GM12801 (cell line): ENCODE data around the gene CLDN6.

Source experiments
- TF ChIP-seq, protein P1 (sequence below): IDR thresholded peaks from one replicate; pipeline ENCODE4 v1.5.1; 2011; ENCODE audit warnings: control low read depth; ENCODE audit not compliant: insufficient read length; ENCODE audit errors: extremely low read depth

The CLDN6 gene

DNA sequence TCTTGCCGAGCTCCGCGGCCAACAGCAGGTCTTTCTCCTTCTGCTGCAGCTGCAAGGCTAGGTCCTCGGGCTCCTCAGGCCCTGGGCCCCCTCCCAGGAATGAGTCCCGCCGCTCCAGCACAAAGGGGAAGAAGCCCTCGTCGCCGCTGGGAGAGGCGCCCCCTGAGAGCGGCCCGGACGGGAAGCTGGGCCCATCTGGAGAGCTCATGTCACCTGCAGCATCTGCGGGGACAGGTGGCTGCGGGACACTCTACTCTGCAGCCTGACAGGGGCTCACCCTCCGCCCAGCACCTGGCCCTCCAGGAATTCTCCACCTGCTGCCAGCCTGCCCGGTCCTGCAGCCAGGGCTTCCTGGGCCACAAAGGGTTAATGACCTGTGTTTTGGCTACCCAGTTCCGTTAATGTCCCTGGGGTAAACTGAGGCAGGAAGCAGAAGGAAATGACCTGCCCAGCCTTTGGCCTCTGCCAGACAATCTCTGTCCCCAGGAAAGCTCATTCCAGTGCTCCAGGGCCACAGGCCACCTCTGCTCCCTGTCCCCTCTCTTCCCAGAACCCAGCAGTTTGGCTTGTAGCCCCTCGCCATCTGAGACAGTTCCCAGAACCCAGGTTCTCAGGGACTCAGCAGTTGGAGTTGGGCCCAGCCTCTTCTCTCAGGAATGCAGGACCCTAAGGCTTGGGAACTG, 17.4 kb upstream of the CLDN6 start:
- TF ChIP-seq, protein P1, sequence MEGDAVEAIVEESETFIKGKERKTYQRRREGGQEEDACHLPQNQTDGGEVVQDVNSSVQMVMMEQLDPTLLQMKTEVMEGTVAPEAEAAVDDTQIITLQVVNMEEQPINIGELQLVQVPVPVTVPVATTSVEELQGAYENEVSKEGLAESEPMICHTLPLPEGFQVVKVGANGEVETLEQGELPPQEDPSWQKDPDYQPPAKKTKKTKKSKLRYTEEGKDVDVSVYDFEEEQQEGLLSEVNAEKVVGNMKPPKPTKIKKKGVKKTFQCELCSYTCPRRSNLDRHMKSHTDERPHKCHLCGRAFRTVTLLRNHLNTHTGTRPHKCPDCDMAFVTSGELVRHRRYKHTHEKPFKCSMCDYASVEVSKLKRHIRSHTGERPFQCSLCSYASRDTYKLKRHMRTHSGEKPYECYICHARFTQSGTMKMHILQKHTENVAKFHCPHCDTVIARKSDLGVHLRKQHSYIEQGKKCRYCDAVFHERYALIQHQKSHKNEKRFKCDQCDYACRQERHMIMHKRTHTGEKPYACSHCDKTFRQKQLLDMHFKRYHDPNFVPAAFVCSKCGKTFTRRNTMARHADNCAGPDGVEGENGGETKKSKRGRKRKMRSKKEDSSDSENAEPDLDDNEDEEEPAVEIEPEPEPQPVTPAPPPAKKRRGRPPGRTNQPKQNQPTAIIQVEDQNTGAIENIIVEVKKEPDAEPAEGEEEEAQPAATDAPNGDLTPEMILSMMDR = no peak

DNA sequence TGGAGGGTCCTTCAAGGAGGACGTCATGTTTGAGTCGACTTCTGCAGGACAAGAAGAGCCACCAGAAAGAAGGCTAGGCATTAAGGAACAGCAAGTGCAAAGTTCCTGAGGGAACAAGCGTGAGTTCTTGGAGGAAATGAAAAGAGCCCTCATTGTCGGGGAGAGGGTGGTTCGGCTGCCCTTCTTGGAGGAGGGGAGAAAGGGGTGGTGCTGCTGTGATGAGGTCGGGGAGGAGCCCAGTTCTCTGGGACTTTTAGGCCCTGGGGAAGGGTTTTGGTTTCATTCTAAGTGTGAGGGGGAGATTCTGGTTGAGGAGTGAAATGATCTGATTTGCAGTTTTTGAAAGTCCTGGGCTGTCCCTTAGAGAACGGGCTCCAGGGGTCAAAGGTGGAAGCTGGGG, 14.6 kb upstream of the CLDN6 start:
- TF ChIP-seq, protein P1 = no peak

DNA sequence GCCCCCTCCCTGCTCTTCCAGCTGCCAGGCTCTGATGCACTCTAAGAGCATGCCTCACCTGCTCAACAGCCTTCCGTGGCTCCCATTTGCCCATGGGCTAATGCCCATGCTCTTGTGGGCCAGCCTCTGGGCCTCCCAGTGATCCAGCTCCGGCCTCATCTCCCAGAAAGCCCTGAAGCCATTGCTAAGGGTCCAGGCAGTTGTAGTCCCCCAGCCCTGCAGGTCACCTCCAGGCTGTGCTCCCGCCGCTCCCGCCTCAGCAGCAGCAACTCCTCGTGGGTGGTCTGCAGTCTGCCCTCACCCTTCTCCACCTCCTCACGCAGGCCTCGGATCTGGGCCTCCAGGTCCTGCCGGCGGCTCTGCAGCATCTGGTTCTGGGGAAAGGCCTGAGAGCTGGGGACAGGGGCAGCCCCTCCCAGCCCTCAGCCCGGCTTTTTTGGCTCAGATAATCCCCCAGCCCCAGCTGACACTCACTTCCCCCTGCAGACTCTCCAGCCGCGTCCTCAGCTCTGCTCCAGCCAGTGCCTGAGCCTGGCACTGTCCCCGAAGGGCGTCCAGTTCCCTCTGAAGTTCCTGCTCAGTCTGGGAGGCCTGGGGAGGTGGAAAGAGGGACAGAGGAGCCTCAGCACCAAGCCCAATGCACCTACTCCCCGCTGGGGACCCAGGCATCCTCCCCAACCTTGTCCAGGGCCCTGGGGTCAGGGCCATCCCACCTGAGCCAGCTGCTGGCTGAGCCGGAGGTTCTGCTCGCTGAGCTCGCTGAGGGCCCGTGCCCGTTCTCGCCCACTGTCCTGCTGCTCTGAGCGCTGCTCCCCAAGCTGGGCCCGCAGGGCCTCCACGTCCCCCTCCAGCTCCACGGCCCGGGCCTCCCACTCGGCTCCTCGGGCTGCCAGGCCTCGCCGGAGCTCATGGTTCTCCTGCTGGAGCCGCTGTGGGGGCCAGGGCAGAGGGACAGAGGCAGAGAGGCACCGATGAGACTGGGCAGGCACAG, 12.5 kb upstream of the CLDN6 start:
- TF ChIP-seq, protein P1 = no peak

DNA sequence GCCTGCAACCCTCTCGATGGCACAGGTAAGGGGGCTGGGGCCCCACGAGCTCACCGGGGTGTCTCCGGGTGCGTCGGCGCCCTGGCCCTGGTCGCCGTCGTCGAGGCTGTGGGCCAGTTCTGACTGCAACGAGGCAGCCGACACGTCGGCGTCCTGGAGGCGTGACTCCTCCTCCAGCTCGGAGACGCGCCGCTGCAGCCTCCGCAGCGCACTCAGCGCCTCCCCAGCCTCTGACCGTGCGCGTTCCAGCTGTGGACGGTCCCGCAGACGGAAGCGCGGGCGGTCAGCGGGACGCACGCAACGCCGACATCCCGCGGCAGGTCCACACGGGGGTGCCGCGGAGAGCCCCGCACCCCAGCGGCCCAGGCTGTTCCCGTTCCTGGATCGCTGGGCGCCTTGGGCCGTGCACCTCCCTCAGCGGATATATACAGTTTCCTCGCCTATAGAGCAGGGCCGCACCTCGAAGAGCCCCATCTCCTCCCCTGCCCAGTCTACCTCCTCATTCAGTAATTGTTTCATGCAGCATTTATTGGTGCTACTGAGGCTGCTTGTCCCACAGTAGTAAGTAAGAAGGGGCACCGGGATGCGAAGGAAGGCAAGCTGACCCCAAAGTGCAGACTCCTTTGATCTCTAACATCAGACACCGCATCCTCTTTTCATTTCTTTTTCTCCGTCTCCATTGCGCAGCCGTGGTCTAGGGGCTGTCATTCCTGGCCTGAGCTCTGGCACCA, 11.7 kb upstream of the CLDN6 start:
- TF ChIP-seq, protein P1 = no peak

DNA sequence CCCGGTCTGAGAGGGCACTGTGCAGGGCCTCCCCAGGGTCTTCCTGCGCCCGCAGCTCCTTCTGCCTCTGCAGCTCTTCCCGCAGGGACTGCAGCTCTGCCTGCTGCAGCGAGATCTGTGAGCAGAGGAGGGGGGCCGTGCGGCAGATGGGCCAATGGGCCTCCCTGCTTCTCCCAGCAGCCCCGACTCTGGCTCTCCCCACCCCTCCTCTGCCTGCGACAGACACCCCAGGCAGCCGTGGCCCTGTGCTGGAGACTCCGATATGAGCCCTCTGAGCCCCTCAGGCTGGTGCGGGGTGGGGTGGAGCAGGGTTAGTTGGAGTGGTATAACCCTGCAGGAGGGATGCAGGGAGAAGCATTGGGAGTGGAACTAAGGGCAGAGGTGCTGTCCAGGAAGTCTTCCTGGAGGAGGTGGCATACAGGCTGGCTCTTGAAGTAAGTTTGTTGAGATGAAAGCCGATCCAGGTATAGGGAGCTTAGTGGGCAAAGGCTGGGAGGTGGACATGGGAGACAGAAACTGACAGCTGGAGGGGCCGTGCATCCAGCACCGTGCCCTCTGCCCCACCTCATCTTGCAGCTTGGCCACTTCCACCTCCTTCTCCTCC, 10.8 kb upstream of the CLDN6 start:
- TF ChIP-seq, protein P1 = no peak

DNA sequence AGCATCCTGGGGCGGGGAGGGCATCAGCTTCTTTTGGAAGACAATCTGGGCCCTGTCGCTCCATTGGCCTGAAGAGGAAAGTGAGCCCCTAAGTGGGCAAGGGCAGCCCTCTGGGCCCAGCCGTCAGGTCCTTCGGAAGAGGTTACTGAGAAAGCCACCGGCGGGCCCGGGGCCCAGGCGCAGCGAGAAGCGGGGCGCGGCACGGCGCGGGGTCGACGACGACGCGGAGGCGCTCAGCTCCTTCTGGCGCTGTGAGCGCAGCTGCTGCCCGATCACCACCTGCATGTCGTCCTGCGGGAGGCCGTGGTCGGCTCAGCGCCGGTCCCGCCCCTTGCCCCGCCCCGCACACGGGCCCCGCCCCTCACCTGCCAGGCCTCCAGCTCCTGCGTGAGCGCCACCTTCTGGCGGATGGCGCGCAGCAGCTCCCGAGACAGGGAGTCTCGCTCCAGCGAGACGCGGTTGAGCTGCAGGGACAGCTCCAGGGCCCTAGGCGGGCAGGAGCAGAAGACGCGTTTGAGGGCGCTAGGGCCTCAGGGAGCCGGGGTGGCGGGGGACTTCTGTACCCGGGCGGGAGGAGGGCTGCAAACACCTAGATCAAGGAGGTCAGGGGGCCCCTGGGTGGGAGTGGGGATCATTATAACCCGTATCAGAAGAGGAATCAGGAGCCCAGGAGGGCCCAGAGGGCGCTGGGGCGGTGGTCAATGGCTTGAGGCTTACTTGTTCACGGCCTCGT, 10.2 kb upstream of the CLDN6 start:
- TF ChIP-seq, protein P1 = no peak

DNA sequence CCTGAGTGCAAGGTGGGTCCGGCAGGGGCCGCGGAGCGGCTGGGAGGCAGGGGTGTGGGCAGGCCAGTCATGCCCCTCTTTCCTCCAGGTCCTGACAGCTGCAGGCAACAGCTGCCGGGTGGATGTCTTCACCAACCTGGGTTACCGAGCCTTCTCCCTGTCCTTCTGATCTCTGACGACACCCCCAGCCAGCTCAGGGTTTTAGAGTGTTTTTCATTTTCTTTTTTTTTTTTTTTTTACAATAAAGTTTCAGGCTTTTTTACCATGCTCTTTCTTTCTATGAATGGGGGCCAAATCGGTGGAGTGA, 9.5 kb upstream of the CLDN6 start:
- TF ChIP-seq, protein P1 = no peak
